NK-92 (cell line): ENCODE data around the gene RAB1A.
A peak's percentile ranks its signal among the peaks of the same experiment; 100 is the strongest.
"Not testable (repeated sequence)": the region's sequence is repeated elsewhere in the genome, so short reads cannot be mapped to it uniquely, and the experiment has no call there.

Experiments
- DNase-seq: peaks from one replicate; lab custom pipeline; 2025; ENCODE audit not compliant: unreplicated experiment; lab: John Stamatoyannopoulos, UW

Gene RAB1A

DNA sequence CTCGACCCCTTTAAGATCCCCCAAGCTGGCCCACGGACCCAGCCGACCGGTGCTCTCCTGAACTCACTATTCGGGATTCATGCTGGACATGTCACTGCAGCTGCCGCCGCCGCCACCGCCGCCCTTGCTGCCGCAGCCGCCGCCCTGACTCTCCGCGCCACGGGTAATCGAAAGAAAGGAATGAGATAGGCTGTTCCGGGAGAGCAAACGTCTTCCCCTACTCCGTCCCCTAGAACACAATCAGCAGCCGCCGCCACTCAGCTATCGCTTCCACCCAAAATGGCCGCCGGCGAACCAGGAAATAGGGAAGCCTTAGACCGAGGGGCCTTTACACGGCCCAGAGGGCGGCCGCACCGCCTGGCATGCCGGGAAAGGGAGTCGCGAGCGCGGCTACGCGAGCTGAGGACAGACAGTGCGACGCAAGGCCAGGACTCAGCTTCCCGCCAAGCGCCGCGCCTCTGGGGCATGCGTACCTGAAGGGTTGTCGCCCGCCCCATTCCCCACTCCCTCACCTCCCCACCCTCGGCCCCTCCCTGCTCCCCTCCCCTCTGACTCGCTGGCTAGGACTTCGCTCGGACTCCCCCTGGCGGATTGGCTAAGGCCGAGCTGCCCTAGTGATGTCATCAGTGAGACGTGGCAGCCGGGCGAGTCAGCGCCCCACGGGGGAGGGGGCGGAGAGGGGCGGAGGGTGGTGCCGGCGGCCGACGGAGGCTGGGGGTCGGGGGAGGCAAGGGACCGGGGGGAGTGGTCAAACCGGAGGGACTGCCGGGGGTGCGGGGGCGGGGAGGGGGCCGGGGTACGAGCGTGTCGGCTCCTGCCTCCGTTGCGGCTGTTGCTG, at the start of gene RAB1A:
Gene RAB1A (minus strand): TSS at position 281 of the 838 bp plus-strand sequence. CDS start 191 bp downstream, at position 90.
- peak; percentile 97 for DNase-seq

DNA sequence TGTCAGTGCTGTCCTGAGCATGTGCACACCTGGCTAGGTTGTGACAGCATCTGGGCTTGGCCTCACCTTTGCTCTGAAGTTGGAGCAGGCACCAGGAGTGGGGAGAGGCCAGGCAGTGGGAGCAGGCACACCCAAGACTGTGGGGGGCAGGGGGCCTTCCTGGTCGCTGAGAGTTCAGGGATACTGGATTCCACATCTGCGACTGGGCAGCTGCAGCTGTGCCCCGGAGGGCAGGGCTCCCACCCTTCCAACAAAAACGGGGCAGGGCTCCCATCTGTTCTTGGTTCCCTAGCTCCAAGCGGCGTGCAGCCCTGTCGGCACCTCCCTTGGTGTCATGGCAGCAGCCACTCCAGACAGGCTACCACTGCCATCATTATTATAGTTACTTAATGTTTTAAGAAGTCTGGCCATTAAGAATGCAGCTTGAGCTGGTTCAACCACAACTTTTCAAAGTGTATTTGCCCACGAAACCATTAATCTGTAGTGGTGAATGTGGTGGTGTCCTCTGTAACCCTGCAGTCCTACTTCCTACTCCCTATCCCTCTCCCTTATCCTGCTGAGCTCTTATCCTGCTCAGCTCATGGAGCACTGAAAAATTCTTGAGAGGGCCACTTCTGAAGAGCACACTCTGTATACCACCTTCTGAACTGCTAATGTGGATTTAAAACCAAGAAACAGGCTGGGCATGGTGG, 48.0 kb upstream of the RAB1A start:
- no peak for DNase-seq

DNA sequence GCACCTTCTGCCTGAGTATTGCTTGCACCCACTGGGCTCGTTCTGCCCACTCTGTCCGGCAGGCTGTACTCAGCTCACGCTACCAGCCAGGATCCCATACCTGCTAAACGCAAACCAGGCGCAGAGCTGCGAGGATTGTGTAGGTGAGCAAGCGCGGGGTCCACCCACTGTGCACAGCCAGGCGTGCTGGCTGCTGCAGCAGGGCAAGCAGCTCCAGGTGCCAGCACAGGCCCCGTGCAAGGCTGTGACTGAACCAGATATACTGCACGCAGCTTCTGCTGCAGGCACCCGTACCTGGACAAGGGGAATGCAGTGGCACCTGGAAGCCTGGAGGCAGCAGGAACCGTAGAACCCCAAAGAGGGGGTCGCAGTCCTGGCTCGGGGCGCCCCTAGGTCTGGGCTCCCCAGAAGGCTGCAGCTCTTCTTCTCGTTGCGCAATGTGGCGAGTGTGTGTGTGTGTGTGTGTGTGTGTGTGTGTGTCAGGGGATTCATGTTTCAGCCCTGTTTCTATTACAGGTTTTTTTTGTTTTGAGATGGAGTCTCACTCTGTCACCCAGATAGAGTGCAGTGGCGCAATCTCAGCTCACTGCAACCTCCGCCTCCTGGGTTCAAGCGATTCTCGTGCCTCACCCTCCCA, 46.1 kb upstream of the RAB1A start:
- no peak for DNase-seq

DNA sequence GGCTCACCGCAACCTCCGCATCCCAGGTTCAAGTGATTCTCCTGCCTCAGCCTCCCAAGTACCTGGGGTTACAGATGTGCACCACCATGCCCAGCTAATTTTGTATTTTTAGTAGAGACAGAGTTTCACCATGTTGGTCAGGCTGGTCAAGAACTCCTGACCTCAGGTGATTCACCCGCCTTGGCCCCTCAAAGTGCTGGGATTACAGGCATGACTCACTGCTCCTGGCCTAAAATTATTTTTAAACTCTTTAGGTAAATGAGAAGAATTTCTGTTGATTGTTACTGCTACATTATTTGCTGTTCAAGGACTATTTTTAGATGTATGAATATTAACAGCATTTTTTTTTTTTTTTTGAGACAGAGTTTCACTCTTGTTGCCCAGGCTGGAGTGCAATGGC, 44.1 kb upstream of the RAB1A start:
- not testable (repeated sequence) for DNase-seq

DNA sequence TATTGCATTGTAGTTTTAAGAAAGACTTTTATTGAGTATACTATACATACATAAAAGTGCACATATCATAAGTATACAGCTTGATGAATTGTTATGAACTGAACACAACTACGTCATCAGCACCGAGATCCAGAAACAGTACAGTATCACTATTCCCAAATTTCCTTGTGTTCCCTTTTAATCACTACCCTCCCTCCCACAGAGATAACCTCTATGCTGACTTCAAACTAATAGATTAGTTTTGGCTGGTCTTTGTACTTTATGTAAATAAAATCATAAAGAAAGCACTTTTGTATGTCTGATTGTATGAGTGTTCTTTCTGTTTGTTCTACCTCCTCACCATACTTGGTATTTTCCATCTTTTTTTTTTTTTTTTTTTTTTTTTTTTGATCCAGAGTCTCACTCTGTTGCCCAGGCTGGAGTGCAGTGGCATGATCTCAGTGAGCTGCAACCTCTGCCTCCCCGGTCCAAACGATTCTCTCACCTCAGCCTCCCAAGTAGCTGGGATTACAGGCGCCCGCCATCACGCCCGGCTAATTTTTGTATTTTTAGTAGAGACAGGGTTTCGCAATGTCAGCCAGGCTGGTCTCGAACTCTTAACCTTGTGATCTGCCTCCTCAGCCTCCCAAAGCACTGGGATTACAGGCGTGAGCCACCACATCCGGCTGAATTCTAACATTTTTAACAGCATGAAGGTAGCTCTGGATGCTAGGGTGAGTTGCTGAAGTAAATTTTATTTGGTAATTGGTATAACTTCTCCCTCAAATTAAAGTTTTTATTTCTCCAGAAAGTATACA, 43.3 kb upstream of the RAB1A start:
- DNase-seq = no peak

DNA sequence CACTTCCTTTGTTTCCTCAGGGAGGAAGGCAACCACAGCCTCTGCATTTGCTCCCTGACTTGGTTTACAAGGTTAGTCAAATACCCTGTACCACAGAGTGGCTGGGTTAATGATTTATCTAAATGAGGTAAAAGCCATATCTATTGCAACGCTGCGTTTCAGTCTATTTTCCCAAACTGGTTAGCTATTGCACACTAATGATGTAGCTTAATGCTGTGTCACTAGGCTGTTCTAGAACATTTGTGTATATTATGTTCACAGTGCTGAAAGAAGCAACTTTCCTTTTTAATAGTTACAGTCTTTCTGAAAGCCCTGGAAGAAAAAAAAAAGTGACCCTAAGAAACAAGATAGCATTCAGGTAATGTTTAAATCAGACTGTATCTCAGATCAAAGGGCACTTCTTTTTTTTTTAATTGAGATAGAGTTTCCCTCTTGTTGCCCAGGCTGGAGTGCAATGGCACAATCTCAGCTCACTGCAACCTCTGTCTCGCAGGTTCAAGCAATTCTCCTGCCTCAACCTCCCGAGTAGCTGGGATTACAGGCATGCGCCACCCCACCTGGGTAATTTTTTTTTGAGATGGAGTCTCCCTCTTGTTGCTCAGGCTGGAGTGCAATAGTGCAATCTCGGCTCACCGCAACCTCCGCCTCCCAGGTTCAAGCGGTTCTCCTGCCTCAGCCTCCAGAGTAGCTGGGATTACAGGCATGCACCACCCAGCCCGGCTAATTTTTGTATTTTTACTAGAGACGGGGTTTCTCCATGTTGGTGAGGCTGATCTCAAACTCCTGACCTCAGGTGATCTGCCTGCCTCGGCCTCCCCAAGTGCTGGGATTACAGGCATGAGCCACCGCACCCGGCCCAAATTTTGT, 40.9 kb upstream of the RAB1A start:
- DNase-seq = not testable (repeated sequence)

DNA sequence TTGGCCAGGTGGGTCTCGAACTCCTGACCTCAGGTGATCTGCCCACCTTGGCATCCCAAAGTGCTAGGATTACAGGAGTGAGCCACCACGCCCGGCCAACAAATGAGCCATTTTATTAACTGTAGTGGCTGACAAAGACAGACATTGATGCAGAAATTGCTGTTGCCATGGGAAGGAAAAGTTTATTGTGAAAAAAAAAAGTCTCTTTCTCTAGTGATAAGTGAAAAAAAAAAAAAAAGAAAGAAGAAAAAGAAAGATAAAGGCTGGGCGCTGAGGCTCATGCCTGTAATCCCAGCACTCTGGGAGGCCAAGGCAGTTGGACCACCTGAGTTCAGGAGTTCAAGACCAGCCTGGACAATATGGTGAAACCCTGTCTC, 39.8 kb upstream of the RAB1A start:
- no peak for DNase-seq

DNA sequence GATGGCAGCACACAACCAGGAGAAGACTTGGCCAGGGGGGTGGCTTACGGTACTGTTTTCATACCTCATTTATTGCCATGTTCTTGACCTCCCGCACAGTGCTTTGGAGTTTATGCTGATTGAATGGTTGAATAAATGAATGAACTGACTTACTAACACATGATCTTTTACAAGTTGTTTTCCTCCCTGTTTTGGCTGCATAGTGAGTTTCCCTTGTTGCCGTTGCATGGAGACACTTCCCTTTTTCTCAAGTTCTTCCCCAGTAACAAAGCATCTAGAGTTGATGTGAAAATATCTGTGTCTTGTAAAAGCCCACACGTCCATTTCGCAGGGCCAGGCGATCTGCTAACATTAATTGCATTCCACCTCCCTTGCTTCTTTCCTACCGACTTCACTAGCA, 35.7 kb upstream of the RAB1A start:
- no peak for DNase-seq

DNA sequence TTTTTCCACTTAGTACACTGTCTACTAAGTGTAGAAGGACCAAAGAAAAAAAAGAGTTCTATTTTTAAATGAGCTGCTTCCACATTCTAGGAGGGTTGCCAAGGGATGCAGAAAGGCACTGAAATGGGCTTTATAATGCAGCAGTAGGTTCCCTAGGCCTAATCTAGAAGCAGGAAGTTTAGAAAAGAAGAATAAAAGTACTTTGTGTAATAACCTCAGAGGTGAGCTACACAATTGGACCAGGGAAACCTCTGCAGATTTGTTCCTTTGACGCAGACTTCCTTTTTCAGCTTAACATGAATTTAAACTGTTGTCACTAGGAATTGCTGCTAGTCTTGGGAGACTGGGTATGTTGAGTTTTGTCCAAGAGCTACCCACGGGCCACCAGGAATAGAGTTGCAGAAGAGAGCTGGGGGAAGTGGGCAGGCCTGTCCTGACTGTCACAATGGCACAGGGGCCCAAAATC, 34.6 kb upstream of the RAB1A start:
- DNase-seq = no peak

DNA sequence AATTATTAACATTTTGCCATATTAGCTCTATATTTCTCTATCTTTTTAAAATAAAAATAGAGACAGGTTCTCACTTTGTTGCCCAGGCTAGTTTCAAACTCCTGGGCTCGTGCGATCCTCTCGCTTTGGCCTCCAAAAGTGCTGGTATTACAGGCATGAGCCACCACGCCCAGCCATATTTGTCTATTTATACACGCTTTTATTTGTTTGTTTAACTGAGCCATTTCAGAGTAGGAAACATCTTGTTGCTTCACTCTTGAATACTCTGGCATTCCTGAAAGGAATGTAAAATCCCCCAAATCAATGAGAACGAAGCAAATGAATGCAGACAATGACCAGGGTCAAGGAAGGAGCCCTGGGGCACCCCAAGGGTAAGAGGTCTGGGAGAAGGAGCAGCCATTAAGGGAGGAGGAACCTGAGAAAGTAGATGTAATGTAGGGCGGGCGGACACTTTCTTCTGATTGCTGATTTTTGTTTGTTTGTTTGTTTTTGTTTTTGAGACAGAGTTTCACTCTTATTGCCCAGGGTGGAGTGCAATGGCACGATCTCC, 31.7 kb upstream of the RAB1A start:
- DNase-seq = no peak

DNA sequence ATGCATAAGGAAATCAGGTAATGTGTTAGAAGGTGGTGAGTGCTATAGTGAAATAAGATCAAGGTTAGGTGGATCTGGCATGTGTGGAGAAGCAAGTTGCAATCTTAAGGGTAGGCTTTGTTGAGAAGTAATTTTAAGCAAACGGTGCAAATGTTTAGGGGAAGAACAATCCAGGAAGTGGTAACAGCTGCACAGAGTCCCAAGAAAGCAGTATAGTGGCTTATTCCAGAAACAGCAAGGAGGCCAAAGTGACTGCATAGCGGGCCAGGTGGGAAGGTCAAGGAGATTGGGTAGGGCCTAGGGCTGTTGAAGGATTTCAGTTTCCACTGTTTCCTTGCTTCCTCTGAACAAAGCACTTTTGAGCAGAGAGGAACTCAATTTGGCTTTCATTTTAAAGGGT, 30.0 kb upstream of the RAB1A start:
- no peak for DNase-seq

DNA sequence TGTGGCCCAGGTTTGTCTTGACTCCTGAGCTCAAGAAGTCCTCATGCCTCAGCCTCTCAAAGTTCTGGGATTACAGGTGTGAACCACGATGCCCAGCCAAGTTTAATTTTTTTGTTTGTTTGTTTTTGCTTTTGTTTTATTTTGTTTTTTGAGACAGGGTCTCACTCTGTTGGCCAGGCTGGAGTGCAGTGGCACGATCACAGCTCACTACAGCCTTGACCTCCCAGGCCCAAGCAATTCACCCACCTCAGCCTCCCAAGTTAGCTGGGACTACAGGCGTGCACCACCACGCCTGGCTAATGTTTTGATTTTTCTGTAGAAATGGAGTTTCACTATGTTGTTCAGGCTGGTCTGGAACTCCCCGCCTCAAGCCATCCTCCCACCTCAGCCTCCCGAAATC, 29.4 kb upstream of the RAB1A start:
- no peak for DNase-seq

DNA sequence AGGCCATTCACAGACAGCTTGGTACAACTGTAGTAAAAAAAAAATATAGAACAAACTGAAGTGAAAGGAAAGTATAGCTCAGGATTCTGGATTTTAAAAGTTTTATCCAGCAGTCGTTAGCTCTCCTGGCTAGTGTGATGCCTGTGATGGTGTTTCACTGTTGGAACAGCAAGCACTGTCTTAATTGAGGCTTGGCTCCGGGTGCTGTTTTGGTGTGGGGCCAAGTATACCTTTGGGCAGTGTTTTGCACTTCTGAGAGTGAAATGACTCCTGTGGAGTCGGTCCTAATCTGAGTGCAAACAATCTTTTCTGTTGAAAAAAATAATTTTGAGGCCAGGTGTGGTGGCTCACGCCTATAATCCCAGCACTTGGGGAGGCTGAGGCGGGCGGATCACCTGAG, 28.7 kb upstream of the RAB1A start:
- no peak for DNase-seq

DNA sequence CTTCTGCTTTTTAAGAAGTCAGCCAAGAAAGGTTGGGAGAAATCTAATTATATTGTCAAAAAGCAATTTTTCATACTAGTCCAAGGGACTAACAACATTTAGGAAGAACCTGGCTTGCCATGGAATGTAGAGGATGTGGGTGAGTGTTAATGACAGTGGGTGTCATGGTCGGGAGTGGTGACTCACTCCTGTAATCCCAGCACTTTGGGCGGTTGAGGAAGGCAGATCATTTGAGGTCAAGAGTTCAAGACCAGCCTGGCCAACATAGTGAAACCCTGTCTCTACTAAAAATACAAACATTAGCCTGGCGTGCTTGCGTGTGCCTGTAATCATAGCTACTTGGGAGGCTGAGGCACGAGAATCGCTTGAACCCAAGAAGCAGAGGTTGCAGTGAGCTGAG, 27.9 kb upstream of the RAB1A start:
- not testable (repeated sequence) for DNase-seq

DNA sequence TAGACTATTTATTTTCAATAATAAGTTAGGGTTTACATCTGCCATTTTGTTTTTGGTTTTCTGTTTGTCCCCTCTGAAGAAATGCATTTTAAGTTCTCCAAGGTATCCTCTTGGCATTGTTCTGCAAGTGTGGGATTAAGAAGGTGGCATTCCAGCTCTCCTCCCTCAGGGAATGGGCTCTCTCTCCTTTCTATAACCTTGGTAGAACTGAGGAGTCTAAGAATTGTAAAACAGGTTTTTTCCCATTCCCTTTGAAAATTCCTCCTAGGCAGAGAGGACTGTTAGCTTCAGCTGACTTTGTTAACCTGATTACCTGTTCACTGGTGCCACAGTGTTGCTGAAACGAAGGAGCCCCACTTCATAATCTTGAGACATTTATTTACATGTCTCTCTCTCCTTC, 26.1 kb upstream of the RAB1A start:
- no peak for DNase-seq

DNA sequence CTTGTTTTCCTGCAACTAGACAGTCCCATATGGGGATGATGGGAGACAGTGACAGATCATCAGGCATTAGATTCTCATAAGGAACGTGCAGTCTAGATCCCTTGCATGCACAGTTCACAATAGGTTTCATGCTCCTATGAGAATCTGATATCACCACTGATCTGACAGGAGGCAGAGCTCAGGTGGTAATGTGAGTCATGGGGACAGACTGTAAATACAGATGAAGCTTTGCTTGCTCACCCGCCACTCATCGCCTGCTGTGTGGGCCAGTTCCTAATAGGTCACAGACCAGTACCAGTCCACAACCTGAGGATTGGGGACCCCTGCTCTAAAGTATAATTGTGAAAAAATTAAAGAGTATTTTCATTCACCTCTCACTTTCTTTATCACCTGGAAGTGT, 23.6 kb upstream of the RAB1A start:
- no peak for DNase-seq

DNA sequence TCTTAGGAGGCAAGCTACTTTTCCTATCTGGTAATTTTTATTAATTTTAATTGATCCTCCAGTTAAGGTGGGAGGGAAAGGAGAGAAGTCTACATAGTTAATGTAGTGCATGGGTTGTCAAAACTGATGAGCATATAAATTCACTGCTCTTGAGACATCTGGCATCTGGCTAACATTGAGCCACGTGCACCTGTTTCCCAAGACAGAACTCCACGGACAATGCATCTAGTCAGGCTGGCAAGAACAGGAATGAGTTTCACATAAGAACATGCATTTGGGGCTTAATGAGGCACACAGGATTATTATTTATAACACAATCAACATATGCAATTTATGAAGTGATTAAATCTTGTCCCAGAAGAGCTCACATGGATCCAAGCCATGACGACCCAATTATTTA, 16.2 kb upstream of the RAB1A start:
- DNase-seq = no peak

DNA sequence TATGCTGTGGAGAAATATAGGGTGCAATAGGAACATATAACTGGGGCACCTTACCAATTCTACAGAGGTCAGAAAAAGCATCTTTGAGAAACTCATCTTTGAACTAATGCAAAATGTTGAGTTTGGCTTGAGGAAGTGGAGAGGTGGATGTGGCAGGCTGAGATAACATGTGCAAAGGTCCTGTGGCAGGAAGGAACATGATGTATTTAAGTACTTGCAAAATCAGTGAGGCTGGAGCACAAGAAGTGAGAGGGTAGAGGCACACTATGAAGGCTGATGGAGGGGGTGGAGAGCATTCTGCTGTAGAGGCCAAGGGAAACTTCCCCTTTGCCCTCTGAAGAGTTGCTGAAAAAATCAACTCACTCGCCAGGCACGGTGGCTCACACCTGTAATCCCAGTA, 14.7 kb upstream of the RAB1A start:
- DNase-seq = no peak

DNA sequence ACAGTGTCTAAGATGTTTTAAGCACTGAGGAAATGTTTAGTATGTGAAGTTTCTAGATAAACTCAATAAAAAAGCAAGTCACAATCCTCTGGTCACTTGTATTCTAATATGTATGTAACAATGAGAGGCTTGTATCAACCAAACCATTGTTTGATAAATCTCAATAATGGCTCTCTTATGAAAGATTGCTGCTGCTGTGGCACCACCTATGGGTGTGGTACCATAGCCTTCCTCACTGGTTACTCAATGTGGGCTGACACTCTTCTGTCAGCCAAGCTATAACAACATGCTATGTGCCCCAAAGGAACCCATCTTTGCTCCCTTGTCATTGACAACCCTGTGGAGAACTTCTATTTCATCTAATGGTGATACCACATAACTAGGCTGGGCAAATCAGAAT, 12.6 kb upstream of the RAB1A start:
- DNase-seq = no peak

DNA sequence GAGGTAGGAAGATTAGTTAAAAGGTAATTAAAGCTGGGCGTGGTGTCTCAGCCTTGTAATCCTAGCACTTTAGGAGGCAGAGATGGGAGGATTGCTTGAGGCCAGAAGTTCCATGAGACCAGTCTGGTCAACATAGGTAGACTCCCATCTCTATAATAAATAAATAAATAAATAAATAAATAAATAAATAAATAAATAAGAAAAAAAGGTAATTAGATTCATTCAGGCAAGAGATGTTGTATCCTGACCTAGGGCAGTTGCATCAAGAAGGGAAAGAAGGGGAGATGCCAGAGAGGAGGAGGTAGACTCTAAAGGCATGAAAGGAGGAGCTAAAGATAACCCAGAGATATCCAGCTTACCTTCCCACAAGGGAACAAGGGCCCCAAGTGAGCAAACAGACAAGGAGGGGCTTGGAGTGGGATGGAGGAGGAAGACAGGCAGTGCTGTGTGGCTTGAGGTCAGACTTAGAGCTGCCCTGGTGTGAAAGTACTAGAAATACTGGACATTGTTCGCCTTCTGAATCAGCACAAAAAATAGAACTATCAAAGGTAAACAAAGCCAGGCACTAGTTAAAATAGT, 7.4 kb upstream of the RAB1A start:
- DNase-seq = no peak
